Activated CD4-positive, alpha-beta T cell treated with anti-CD3 and anti-CD28 coated beads, Interleukin-2, Interleukin-6, amounts not matched to agents 100 ng/mL and 50 ng/mL, durations not matched to agents 16 hours and 8 hours (primary cell): ENCODE measurements around the gene RANBP2.
A peak's percentile ranks its signal among the peaks of the same experiment; 100 is the strongest.

ENCODE experiments used
- DNase-seq: peaks from one replicate; pipeline ENCODE4 v3.0.0-alpha.2; 2020

The RANBP2 gene

DNA sequence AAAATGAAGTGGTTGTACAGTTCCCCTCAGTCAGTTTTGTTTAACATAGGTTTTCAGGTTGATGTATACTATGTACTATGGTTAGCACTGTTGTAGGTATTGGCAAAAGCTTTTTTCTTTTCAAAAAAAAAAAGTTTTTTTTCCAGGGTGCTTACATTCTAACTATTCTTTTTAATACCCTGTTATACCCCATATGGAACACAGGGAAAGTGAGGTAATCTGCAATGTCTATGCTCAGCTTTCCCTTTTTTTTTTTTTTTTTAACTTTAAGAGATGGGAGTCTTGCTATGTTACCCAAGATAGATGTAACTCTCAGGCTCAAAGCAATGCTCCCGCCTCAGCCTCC lies 66.7 kb downstream of the RANBP2 start:
- DNase-seq: no peak

DNA sequence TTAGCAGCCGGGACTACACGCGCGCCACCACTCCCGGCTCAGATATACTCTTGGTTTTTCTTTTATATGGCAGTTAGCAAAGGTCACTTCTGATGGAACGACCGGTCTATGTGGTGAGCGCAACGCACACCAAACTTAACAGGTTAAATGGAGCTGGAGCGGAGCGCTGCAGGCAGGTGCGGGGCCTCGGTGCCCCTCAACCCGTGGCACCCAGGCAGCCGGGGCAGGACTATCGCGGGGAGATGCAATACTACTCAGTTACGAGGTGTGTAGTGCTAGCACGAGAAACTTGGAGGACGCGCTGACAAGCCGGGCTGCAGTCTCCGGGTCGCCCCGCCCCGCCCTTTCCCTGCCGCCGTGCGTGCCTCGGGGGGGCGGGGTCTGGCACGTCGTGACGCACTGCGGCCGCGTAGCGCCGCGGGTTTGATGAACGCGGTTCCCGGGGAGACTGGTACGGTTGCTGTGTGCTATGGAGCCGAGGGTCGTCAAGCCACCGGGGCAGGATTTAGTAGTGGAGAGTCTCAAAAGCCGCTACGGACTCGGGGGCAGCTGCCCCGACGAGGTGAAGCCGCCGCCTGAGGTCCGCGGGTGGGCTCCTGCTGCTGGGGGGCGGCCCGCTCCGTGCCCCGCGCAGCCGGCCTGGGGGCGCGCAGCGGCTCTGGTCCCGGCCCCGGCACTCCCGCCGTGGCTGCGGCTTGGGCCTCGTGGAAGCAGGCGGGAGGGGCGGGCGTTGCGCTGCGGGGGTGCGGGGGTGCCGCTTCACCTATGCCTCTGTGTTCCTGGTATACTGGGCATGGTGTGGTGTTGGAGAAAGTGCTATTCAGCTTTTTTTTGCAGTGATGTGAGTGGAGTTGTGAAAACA lies 67.3 kb downstream of the RANBP2 start, which contains the start of gene CCDC138:
Gene CCDC138 (plus strand): TSS at position 418 of the 862 bp plus-strand sequence. CDS start 52 bp downstream, at position 470.
- DNase-seq: peak; percentile 95

DNA sequence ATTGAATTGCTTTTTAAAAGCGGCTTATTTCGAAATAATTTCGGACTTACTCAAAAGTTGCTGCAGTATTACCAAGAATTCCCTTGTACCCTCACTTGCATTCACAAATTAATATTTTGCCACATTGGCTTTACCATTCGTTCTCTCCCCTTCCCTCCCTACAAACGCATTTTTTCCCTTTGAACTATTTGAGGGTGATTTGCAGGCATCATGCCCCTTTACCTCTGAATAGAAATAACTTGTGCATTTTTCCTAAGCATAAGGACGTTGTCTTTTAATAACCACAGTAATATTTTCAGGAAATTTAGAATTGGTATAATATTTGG lies 67.9 kb downstream of the RANBP2 start:
- no peak for DNase-seq

DNA sequence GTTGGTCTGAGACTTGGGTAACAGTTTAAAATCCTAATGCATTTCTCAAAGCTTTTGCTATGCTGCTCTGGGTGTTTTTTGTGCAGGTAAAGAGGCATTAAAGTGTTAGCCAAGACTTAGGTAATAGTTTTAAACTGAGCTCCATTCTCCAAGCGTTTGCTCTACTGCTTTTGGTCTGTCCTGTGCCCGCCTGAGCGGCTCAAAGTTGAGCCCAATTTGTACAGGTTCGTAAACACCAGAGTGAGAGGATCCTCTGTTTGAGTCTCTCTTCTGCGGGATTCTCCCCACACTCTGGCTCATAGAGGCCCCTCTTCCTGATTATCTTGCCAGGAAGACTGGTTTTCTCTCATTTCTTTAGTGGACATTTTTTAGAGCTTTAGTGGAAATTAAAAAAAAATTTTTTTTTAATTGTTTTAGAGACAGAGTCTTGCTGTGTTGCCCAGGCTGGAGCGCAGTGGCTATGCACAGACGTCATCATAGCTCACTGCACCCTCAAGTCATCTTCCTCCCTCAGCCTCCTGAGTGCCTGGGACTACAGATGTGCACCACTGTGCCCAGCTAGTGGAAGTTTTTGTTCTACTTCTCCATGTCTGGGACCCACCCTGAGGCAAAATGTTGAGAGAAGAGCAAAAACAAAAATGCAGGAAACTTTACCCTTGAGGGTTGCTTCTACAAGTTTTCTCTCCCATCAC lies 83.9 kb downstream of the RANBP2 start:
- DNase-seq: no peak

DNA sequence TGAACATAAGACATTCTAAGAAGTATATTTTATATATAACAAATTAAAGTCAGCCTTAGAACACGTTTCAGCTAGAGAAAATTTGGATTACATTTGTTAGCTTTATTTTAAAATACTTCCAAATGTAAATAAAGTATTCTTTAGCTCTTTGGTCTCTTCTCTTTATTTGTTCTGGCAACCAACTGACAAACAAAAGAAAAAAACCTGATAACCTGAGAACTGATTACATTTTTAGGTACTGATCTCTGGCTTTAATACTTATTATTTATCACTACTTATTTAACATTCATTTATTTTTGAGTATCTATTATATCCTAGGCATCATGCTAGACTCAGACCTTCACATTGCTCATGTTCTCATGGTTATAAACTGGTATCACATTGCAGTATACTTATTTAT lies 85.8 kb downstream of the RANBP2 start:
- DNase-seq: no peak

DNA sequence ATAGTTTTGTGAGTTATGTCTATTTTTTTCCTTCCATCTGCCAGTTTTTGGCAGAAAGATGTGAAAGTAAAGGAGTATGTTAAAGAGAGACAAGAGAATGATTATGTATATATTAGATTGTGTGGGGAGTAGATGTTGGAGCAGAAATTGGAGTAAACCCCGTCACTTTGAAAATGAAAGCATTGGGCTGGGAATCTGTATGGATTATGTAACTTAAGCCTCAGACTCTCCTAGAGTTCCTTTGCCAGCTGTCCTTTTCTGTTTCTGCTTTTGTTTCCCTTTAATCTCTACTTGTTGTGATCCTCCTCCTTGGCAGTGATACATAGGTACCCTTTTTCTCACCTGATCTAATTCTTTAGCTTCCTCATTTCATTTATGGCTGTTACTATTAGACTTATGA lies 86.5 kb downstream of the RANBP2 start:
- DNase-seq: no peak

DNA sequence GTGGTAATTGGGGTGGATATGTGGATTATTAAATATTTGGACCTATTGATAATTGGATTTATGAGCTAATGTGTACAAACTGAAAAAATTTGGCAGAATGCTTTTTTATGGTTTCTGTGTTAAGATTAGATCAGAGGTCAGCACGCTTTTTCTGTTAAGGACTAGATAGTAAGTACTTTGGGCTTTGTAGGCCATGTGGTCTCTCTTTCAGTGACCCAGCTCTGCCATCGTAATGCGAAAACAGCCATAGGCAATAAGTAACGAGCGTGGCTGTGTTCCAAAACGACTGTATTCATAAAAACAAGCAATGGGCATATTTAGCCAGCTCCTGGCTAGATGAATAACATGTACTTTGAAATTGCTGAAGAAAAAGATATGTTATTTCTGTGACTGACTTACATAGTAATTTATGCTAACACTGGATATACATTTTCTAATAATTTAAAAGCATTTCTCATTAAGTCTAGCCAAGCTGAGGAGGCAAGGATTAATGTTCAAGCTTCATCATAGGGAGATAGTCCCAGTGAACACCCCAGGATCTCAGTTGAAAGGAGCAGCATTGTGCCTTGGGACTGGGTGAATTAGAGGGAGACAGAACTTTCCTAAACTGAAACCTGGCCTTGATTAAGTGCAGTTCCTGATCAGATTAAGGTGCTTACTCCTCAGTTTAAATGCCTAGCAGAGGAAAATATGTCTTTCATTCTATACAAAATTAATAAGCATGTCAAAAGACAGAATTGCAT lies 87.3 kb downstream of the RANBP2 start:
- no peak for DNase-seq

DNA sequence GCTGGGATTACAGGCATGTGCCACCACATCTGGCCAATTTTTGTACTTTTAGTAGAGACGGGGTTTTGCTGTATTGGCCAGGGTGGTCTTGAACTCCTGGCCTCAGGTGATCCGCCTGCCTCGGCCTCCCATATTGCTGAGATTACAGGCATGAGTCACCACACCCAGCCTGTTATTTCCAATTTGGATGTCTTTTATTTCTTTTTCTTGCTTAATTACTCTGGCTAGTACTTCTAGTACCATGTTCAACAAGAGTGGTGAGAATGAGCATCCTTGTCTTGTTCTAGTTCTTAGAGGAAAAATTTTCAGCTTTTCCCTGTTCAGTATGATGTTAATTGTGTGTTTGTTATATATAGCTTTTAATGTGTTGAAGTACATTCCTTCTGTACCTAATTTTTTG lies 90.7 kb downstream of the RANBP2 start:
- no peak for DNase-seq

DNA sequence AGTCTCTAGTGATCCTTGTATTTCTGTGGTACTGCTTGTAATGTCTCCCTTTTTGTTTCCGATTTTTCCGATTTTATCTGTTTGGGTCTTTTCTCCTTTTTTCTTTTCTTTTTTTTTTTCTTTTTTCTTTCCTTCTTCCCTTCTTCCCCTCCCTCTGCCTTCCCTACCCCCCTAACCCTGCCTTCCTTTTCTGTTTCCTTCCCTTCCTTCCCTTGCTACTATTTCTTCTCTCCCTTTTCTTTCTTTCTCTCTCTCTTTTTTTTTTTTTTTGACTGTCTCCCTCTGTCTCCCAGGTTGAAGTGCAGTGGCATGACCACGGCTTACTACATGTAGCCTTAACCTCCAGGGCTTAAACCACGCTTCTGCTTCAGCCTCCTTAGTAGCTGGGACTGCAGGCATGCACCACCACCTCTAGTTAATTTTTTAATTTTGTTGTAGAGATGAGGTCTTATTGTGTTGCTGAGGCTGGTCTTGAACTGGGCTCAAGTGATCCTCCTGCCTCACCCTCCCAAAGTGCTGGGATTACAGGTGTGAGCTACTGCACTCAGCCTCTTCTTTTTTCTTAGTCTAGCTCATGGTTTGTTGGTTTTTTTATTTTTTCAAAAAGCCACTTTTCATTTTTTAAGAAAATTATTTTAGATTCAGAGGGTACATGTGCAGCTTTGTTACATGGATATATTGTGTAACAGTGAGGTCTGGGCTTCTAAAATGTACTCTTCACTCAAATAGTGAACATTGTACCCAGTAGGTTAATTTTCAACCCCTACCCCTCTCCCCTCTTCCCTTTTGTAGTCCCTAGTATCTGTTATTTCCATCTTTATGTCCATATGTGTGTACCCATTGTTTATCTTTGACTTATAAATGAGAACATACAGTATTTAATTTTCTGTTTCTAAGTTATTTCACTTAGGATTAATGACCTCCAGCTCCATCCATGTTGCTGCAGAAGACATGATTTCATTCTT lies 92.0 kb downstream of the RANBP2 start:
- DNase-seq: no peak

DNA sequence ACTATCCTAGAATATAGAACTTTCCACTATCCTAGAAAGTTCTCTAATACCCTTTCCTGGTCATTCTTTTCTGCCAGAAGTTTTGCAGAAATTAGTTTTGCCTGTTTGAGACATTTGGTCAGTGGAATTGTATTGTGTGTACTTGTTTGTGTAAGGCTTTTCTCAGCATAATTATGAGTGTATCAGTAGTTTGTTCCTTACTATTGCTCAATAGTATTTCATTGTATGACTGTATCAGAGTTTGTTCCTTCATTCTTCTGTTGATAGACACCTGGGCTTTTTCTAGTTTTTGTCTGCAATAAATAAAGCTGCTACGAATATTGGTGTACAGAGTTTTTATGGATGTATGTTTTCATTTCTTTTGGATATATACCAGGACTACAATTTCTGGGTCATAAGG lies 94.5 kb downstream of the RANBP2 start:
- no peak for DNase-seq

DNA sequence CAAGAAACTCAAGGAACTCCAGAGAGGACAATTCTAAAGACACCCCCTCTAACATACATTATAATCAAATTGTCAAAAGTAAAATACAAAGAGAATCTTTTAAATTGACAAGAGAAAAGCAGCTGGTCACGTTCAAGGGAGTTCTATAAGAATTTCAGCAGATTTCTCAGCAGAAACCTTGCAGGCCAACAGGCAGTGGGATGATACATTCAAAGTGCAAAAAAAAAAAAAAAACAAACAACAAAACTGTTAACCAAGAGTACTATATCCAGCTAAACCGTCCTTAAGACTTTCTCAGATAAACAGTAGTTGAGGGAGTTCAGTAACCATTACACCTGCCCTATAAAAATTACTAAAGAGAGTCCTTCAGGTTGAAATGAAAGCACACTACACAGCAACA lies 101.2 kb downstream of the RANBP2 start:
- no peak for DNase-seq

DNA sequence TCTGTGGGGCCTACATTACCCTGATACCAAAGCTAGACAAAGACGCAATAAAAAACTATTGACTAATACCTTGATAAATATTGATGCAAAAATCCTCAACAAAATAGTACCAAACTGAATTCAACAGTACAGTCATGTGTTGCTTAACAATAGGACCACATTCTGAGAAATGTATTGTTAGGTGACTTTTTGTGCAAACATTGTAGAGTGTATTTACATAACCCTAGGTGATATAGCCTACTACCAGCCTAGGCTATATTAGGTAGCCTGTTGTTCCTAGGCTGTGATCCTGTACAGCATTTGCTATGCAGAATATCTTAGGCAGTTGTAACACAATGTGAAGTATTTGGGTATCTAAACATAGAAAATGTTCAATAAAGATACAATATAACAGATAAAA lies 104.0 kb downstream of the RANBP2 start:
- DNase-seq: no peak

DNA sequence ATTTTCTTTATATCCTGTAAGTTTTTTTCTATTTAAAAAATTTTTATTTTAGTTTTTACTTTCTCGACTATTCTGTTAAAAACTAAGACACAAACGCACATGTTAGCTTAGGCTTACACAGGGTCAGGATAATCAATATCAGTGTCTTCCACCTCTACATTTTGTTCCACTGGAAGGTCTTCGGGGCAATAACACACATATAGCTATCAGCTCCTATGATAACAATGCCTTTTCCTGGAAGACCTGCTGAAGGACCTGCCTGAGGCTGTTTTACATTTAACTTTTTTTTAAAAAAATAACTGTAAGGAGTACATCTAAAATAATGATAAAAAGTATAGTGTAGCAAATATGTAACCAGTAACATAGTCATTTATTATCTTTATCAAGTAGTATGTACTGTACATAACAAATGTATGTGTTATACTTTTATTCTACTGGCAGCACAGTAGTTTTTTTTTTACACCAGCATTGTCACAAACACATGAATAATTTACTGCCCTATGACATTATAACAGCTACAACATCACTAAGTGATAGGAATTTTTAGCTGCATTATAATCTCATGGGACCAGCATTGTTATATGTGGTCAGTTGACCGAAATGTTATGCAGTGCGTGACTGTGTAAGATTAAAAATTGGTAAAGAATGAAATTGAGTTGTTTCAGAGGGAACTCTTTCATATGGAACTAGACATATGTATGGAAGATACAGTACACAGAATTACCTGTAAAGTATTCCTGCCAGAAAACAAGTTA lies 105.2 kb downstream of the RANBP2 start:
- DNase-seq: no peak

DNA sequence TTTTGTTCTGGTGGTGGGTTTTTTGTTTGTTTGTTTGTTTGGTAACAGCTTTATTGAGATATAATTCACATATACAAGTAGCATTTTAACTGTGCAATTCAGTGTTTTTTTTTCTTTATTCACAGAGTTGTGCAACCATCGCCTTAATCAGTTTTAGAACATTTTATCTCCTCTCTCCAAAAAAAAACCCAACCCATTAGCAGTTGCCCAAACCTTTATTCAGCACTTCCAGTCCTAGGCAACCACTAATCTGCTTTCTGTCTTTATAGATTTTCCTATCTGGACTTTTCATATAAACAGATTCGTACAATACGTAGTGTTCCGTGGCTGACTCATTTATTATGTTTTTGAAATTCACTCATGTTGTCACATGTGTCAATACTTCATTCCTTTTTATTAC lies 106.0 kb downstream of the RANBP2 start:
- DNase-seq: no peak

DNA sequence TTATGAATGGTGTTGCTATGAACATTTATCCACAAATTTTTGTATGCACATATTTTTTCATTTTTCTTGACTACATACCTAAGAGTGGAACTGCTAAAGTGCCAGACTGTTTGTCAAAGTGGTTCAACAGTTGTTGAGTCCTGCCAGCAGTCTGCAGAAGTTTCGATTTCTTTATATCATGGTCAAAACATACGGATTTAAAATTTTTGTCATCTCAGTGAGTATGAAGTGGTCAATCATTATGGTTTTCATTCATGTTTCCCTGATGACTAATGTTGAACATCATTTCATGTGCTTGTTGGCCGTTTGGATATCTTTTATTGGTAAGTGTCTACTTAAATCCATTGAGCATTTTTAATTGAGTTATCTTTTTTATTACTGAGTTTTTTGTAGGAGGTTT lies 106.5 kb downstream of the RANBP2 start:
- no peak for DNase-seq

DNA sequence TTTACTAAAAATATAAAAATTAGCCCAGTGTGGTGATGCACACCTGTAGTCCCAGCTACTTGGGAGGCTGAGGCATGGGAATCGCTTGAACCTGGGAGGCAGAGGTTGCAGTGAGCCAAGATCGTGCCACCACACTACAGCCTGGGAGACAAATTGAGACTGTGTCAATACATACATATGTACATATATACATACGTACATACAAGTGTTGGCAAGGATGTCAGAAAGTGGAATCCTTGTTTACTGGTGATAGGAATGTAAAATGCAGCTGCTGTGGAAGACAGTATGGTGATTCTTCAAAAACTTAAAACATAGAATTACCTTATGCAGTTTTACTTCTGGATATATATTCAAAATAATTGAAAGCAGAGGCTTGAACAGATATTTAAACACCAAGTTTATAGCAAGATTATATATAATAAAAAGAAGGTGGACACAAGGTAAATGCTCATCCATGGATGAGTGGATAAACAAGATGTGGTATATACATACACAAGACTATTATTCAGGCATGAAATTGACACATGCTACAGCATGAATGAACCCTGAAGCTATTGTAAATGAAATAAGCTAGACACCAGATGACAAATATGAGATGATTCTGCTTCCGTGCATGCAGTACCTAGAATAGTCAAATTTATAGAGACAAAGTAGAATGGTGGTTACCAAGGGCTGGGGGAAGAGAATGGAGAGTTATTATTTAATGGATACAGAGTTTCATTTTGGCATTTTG lies 110.5 kb downstream of the RANBP2 start:
- DNase-seq: no peak

DNA sequence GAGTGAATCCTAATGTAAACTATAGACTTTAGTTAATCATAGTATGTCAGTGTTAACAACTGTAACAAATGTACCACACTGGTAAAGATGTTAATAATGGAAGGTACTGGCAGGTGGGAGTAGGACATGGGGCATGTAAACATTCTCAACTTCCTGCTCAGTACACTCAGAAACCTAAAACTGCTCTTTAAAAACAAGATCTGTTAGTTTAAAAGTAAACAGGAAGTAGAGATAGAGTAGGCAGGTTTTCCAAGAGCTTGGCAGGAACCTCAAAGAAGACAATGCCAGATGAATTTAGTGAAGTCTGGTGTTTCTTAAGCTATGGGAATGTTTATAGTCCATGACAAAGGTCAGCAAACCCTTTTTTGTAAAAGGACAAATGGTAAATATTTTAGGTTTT lies 113.9 kb downstream of the RANBP2 start:
- peak; percentile 8 for DNase-seq

DNA sequence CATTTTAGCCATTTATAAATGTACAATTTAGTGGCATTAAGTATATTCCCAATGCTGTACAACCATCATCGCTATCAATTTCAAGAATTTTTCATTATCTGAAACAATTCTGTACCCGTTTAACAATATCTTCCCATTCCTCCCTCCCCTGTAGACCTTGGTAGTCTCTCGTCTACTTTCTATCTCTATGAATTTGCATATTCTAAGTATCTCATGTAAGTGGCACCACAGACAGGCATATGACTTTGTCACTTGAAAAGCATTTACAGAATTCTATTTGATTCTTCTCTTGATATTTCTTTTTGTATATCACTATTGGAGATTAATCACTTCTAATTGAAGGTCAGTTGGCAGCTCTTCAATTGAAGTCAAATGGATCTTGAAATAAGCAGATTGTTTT lies 115.3 kb downstream of the RANBP2 start:
- DNase-seq: no peak

DNA sequence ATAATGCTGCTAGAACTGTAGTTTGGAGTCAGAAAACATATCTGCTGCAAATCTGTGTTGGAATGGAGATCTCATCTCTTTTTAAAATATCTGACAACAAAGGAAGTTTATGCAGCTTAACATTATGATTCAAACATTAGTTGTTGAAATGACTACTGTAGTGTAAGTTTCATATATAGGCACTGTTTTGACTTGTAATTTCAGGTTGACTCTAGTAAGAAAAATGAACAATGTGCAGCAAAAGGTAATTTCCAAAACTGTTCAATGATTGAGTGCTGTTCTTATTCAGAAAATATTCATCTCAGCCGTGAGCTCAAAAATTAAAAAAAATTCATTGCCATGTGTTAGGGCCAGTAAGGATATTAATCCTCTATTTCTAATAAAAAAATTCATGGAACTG lies 115.8 kb downstream of the RANBP2 start:
- peak; percentile 61 for DNase-seq
